Esophagus muscularis mucosa (tissue), 4 donors: Measurements from ENCODE around the gene ALG1. TPM values are rescaled to one million over a fixed set of nuclear protein-coding genes. Genes with fewer than 3 reads are reported as not detected.
"Not testable (repeated sequence)": the region's sequence is repeated elsewhere in the genome, so short reads cannot be mapped to it uniquely, and the experiment has no call there.

Experiments
- DNase-seq: peaks from one replicate; pipeline ENCODE4 v3.0.0-alpha.2; 2017; ENCODE audit errors: extremely low spot score
- H3K27ac ChIP-seq, 4 donors: fragments of 200-600 bp; sonication (generic); replicated peaks in 1 of 4; 1 replicate in 3 of 4; 2 replicates in 1 of 4; pipeline ENCODE4 v1.5.1; 2016 to 2019; ENCODE audit warnings: mild to moderate bottlenecking in 1 of 4
- H3K27me3 ChIP-seq, 4 donors: fragments of 200-600 bp; sonication (generic); one replicate each; pipeline versions ENCODE4 v1.5.1 to v1.6.0; 2016 to 2019
- H3K36me3 ChIP-seq, 4 donors: fragments of 200-600 bp; sonication (generic); one replicate each; pipeline ENCODE4 v1.5.1; 2016 to 2019
- H3K4me1 ChIP-seq, 4 donors: fragments of 200-600 bp; sonication (generic); one replicate each; pipeline ENCODE4 v1.5.1; 2016 to 2019
- H3K4me3 ChIP-seq, 4 donors: fragments of 200-600 bp; sonication (generic); 1 replicate in 2 of 4; 2 replicates in 2 of 4; pipeline ENCODE4 v1.5.1; 2016 to 2019; ENCODE audit warnings: mild to moderate bottlenecking in 4 of 4, moderate library complexity in 1 of 4
- H3K9me3 ChIP-seq, 4 donors: fragments of 200-600 bp; sonication (generic); 1 replicate in 3 of 4; 2 replicates in 1 of 4; pipeline ENCODE4 v1.5.1; 2016 to 2019
- CTCF ChIP-seq, 3 experiments: fragments of 200-600 bp in 2 of 3; fragments of 450-650 bp in 1 of 3; sonication (generic) in 2 of 3; IDR thresholded peaks; one replicate each; pipeline ENCODE4 v1.5.1; 2017 to 2019; ENCODE audit warnings: antibody characterized with exemption in 3 of 3, mild to moderate bottlenecking in 2 of 3, moderate library complexity in 1 of 3
- EP300 ChIP-seq: sonication (generic); formaldehyde crosslinking; IDR thresholded peaks from one replicate; pipeline ENCODE4 v1.6.1; 2017; ENCODE audit warnings: antibody characterized with exemption
- POLR2A ChIP-seq: fragments of 450-650 bp; IDR thresholded peaks from one replicate; pipeline ENCODE4 v1.6.1; 2017; ENCODE audit warnings: antibody characterized with exemption, moderate library complexity, mild to moderate bottlenecking, low read depth
- POLR2AphosphoS5 ChIP-seq, 2 donors: sonication (generic); formaldehyde crosslinking; IDR thresholded peaks; one replicate each; pipeline ENCODE4 v1.6.1; 2017; ENCODE audit warnings: antibody characterized with exemption in 2 of 2
- WGBS: methylation state at CpG from one replicate; pipeline ENCODE4 v1.1.5; 2018; 5-methylcytosine and 5-hydroxymethylcytosine counted together
- intact Hi-C: fragments of 100-400 bp; cut with DNase I; formaldehyde crosslinking; loops from one replicate; pipeline ENCODE4 v1.15.1; 2023
- total RNA-seq, 4 donors: library from RNA; depleted of rRNA; stranded (reverse); fragments of >200 nt; gene quantifications; one replicate each; pipeline versions ENCODE4 v1.1.0 to v1.2.1, GENCODE V29; 2016

ALG1 gene
- total RNA-seq, 4 donors from 2014 or later: 10.4 to 15.9 (median 12.2) TPM

- H3K4me1 ChIP-seq: peaks cover 0 to 14% (median 14%) of the 10 kb centered on the region in 4 donors
- H3K36me3 ChIP-seq, intact Hi-C loops, H3K9me3 ChIP-seq, H3K27me3 ChIP-seq: not testable (repeated sequence)
- DNase-seq: peak; percentile 99
- peak within 1 kb of the TSS; percentile 72 to 91 (median 84) for H3K4me3 ChIP-seq
- TF ChIP-seq POLR2AphosphoS5 (IDR thresholded peaks at IDR 0.05): peak; percentile 23 to 42
- peak within 1 kb of the TSS; percentile 80 to 88 (median 84) for H3K27ac ChIP-seq
- 0% methylated on average over 2 of the region's 67 CpGs for WGBS
Measured at GRCh38 chr16:5097470-5098220, 26.0 kb downstream of the ALG1 start, which contains the start of gene EEF2KMT. EEF2KMT (minus strand) TSS chr16:5097795; CDS start chr16:5097739, 56 bp downstream.

- peak in 1 of 2 donors; percentile 45 for TF ChIP-seq POLR2AphosphoS5 (IDR thresholded peaks at IDR 0.05)
- WGBS: 6% methylated on average over 21 of the region's 67 CpGs
- DNase-seq, intact Hi-C loops, H3K9me3 ChIP-seq, H3K27me3 ChIP-seq, H3K36me3 ChIP-seq: not testable (repeated sequence)
- H3K4me1 ChIP-seq: peaks cover 0 to 14% (median 14%) of the 10 kb centered on the region in 4 donors
- H3K27ac ChIP-seq: peak overlapping the region; percentile 80 to 88 (median 84)
- peak overlapping the region; percentile 72 to 91 (median 84) for H3K4me3 ChIP-seq
Measured at GRCh38 chr16:5098221-5099159, 26.8 kb downstream of the ALG1 start.

- not testable (repeated sequence) for DNase-seq
Measured at GRCh38 chr16:5099174-5099573, 27.5 kb downstream of the ALG1 start.

GRCh38 chr16:5103296-5104032, 31.8 kb downstream of the ALG1 start:
- WGBS: 94% methylated on average over 12 of the region's 12 CpGs
- H3K27me3 ChIP-seq, H3K36me3 ChIP-seq, H3K9me3 ChIP-seq, intact Hi-C loops, H3K27ac ChIP-seq, H3K4me1 ChIP-seq, H3K4me3 ChIP-seq, DNase-seq: not testable (repeated sequence)

More at GRCh38 chr16:5099174-5099573, 27.5 kb downstream of the ALG1 start:
- Histone ChIP-seq H3K27ac (peak overlapping the region; percentile 80 to 88 (median 84)), H3K4me3 (peak overlapping the region; percentile 72 to 91 (median 84)), H3K4me1 (peaks cover 0 to 14% (median 14%) of the 10 kb centered on the region in 4 donors)
- WGBS: 16% methylated on average over 4 of the region's 4 CpGs
- intact Hi-C loops, H3K27me3 ChIP-seq, H3K36me3 ChIP-seq, H3K9me3 ChIP-seq: not testable (repeated sequence)

- H3K9me3 ChIP-seq, DNase-seq, H3K4me3 ChIP-seq, H3K27me3 ChIP-seq, H3K4me1 ChIP-seq, intact Hi-C loops, H3K36me3 ChIP-seq, H3K27ac ChIP-seq: not testable (repeated sequence)
- 73% methylated on average over 5 of the region's 5 CpGs for WGBS
Measured at GRCh38 chr16:5105039-5105438, 33.4 kb downstream of the ALG1 start.

GRCh38 chr16:5108505-5109158, 37.0 kb downstream of the ALG1 start:
- Histone ChIP-seq H3K36me3 (no peaks in the 10 kb centered on the region), H3K9me3 (no peaks in the 10 kb centered on the region), H3K4me1 (no peaks in the 10 kb centered on the region), H3K4me3 (no peak overlapping the region), H3K27me3 (no peaks in the 10 kb centered on the region), H3K27ac (no peak overlapping the region)
- DNase-seq: no peak
- intact Hi-C loops: no loop called here
- TF ChIP-seq POLR2A (no peak), CTCF (IDR thresholded peaks at IDR 0.05) (no peak), POLR2AphosphoS5 (IDR thresholded peaks at IDR 0.05) (no peak), EP300 (no peak)
- WGBS: 87% methylated on average over 24 of the region's 27 CpGs

GRCh38 chr16:5110933-5111332, 39.3 kb downstream of the ALG1 start:
- H3K27me3 ChIP-seq, H3K27ac ChIP-seq, DNase-seq, H3K4me1 ChIP-seq, H3K36me3 ChIP-seq, H3K4me3 ChIP-seq, H3K9me3 ChIP-seq, intact Hi-C loops: not testable (repeated sequence)
- WGBS: 81% methylated on average over 10 of the region's 10 CpGs

GRCh38 chr16:5116780-5117295, 45.2 kb downstream of the ALG1 start:
- DNase-seq, H3K9me3 ChIP-seq, H3K27ac ChIP-seq, H3K27me3 ChIP-seq, H3K36me3 ChIP-seq, intact Hi-C loops: not testable (repeated sequence)
- WGBS: 38% methylated on average over 9 of the region's 10 CpGs
- peak overlapping the region in 1 of 4 donors; percentile 23 for H3K4me3 ChIP-seq
- peaks cover 5 to 12% (median 9%) of the 10 kb centered on the region in 4 donors for H3K4me1 ChIP-seq

GRCh38 chr16:5117300-5118087, 45.9 kb downstream of the ALG1 start:
- DNase-seq, H3K27me3 ChIP-seq, H3K27ac ChIP-seq, intact Hi-C loops, H3K9me3 ChIP-seq, H3K36me3 ChIP-seq: not testable (repeated sequence)
- Histone ChIP-seq H3K4me1 (peaks cover 5 to 12% (median 9%) of the 10 kb centered on the region in 4 donors), H3K4me3 (peak overlapping the region; percentile 18 to 39 (median 26))
- 18% methylated on average over 20 of the region's 20 CpGs for WGBS
